ENCODE data around the gene HOXA7.

The HOXA7 gene

DNA sequence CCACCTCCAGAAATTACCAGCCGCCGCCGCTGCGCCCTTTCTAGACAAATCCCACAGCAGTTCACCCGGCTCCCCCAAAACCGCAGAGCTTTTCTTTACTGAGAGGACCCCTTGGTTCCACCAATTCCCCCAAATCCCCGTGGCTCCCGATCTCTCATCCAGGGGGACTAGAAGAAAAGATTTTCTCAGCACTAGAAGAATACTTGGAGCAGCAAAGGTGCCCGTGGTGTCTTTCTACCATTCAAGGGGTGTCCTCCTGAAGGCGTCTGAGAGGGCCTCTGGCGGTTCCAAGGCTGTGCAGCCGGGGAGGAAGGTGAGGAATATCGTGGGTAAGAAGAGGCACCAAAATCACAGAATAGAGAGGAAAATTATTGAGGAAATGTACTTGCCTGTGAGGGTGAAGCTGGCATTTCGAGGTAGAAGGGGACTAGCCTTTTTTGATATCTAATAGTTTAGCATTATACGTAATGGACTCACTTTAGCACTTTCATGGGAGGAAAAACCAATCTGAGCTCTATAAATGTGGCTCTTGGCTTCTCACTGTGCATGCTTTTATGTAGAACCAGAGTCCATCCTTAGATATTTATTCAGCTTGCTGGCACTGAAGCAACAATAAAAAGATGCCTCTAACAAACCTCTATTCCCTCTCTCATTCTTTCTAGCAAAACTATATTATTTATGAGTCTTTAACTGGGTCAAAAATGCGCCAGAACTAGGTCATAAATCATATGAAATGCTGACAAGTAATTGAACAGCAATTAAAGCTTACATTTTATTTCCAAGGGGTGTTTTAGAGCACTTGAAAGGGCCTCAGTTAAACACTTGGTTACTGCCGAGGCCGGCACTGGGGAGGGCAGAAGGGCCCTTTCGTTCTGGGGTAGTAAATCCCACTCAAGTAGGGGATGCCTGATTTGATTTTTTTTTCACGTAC is 40.2 kb downstream of the HOXA7 start:
- DNase-seq, result no peak

GRCh38 chr7:27115221-27116026 is 41.1 kb downstream of the HOXA7 start:
- DNase-seq, result no peak

GRCh38 chr7:27114881-27115220 is 41.6 kb downstream of the HOXA7 start:
- no peak for DNase-seq

GRCh38 chr7:27113991-27114769 is 42.3 kb downstream of the HOXA7 start:
- DNase-seq, result no peak

GRCh38 chr7:27112955-27113949 is 43.2 kb downstream of the HOXA7 start:
- peak in 1 of 2 experiments; percentile 19 for DNase-seq

GRCh38 chr7:27112361-27112760 is 44.1 kb downstream of the HOXA7 start:
- no peak for DNase-seq

GRCh38 chr7:27111751-27112277 is 44.7 kb downstream of the HOXA7 start:
- no peak for DNase-seq

DNA sequence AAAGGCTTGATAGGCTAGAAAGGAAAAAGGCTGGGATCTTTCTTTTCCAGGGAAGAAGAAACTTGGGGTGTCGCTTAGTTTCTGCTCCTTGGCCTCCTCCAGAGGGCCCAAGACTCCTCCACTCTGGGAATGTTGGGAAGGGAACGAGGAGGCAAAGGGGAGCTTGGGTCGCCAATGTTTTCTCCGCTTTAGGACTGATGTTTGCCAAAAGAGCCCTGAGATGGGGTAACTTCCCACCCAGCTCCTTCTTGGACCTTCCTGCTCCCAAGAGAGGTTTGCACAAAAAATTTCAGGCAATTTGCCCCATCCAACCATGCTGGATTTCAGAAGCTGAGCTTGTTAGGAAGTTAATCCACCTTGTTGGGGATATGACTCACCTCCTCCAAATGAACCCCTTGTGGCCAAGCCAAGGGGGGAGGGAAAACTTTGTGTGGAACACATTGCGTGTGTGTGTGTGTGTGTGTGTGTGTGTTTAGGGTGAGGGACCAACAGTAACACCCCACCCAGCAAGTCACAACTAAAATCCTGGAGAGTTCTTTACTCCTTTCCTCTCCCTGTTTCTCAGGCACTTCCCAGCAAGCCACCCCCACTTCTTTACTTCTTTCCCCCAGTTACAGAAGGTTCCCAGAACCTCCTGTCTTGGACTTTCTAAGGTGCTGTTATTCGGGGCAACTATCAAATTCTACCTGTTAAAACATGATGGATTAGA is 45.3 kb downstream of the HOXA7 start:
- DNase-seq, result no peak

DNA sequence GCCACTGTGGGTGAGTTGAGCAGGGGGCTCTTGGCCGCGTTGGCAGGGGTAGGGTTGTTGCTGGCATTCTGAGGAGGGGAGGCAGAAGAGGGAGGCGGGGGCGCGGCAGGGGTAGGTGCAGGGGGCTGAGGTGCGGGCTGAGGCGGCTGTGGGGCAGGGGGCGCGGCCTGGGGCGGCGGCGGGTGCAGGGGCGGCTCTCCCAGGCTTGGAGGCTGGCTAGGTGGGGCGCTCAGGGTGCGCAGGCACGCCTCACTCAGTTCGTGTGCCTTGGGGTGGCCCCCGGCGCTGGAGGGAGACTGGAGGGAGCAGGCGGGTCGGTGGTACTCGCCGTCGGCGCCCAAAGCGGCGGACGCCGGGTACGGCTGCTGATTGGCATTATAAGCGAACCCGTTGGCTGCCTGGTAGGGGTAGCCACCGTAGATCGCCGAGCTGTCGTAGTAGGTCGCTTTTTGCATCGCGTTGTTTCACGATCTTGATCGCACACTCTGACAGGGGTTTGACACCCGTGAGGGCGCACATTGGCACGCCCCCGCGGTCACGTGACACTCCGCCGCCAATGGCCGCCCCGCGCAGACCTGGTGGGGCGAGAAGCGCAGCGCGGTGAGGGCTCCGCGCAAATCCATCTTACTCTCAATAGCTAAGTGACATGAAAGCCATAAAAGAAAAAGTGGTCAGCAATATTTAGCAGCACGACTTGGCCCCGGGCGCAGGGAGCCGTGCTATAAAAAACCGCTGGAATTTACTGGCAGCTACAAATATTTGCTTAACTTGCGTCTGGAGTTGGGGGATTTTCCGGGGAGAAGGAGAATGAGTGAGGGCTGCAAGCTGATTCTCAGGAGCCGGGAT is 46.1 kb downstream of the HOXA7 start:
- no peak for DNase-seq

DNA sequence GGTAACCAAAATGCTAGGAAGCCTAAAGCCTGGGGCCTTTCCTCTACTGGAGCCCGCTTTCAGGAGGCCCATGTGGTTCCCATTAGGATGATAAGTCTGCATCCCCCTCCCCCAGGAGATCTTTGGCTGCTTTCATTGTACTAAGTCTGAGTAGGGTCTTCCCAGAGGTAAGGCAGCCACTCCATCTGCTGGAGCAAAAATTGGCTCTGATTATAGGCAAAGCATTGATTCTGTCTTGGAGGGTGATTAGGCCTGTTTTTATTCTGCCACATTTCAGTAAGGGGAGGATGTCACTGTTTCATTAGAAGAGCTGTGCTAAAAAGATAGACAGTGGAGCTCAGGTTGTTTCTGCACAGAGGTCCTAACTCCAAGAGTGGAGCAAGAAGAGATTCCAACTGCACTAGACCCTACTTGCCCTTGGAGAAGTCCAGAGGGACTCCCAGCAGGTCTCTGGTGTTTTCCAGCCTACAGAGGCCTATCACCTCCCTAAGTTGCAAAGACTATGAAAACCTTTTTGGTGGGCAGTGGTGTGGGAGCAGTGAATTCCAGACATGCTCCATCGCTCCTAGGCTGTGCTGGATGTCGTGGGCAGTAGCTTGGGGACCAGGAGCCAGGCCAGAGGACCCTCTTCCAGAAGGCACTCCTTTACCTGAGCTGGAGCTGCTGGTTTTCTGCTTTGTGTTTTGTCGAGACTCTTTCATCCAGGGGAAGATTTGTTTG is 46.8 kb downstream of the HOXA7 start:
- DNase-seq, result no peak

- DNase-seq, result no peak
These were observed 47.9 kb downstream of the HOXA7 start for GRCh38 chr7:27108390-27109127.

DNA sequence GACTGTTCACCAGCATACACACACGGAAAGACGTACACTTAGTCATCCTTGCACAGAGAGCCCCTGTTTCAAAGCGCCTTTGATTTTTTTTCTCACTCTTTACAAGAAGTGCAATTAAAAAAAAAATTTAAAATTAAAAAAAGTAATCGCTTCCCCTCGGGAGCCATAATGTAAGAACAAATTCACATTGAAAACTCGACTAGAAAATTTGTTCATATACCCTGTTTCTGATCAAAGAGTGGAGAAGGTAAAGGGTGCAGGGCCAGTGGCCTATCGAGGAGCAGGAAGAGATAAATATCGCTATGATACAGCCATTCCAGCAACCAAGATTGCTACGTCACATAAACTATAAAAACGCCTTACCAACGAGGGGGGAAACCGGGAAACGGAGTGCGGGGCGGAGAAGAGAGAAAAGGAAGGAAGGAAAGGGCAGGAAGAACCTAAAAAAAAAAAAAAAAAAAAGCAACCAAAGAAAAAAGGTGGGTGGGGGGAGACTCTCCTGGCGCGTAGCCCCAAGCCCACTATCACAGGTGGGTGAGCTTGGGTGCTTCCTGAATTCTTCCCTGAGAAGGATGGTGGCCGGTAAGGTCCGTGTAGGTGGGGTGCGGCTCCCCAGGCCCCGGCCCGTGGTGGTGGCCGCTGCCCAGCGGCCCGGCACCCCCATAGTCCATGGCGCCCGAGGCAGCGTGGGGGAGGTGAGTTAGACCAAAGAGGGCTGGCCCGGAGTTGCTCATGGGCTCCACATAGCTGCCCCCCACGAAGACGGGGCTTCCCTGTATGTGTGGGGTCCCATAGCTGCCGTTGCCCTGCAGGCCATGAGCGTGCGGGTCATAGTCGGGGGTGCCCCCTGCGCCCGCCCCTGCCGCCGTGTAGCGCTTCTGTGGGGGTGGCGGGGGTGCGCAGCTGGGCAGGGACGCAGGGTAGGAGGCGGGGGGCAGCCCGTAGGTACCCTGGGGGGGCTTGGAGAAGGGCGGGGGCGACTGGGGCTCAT is 48.8 kb downstream of the HOXA7 start:
- DNase-seq, result no peak

- DNase-seq, result no peak
These were observed 49.6 kb downstream of the HOXA7 start for GRCh38 chr7:27106901-27107240.

DNA sequence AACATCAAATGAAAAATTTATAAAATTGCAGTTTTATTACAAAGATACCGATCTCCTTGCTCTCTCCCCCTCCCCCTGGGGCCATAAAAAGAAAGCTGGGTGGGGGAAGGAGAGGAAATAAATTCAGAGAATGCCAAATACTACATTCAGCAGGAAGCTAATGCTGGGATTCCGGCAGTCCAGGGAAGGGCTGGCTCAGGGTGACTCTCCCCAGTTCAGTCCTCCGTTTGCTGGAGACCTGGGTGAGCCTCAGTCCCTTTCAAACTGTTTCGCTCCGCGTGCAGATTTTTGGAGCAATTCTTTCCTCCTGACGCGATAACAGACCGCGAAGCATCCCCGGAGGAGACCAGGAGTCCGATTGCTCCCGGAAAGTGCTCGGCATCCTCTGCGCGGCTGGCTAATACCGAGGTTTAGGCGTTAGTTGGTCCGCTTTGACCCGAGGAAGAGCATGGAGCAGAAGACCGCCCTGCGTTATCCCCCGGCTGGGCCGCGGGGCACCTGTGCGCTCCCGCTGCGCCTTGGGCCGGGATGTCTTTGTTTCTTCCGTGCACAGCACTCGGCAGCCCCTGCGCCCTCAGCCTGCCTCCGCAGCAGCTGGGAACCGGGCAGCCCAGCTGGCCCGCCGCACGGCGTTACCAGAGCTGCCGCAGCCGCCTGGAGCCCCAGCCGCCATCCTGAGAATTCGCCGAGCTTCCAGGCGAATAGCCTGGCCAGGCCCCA is 50.1 kb downstream of the HOXA7 start:
- no peak for DNase-seq

GRCh38 chr7:27105301-27106031 is 51.0 kb downstream of the HOXA7 start:
- DNase-seq, result no peak
